Measurements from ENCODE around the gene HNRNPH3. TPM values are rescaled to one million over a fixed set of nuclear protein-coding genes. Genes with fewer than 3 reads are reported as not detected.

Gene HNRNPH3
- total RNA-seq, 5 donors from 2014 or later (not counting 1 experiment from before 2014, with no cell fraction given): 128 to 186 (median 137) TPM

GRCh38 chr10:68329506-68329861, 2.4 kb upstream of the HNRNPH3 start:
- H3K36me3 Mint-ChIP-seq: peaks cover 2% of the 10 kb centered on the region
- no CpG with 5 or more reads among the region's 1 CpG for WGBS (ENCODE audit: insufficient coverage)
- H3K4me3 ChIP-seq (ENCODE audit: control insufficient read depth in 1 of 2, extremely low read depth in 1 of 2, low read length in 1 of 2): no peak overlapping the region
- peak overlapping the region in 1 of 2 donors; percentile 49 for H3K27ac Mint-ChIP-seq
- H3K4me1 ChIP-seq (ENCODE audit: control insufficient read depth in 1 of 2, extremely low read depth in 1 of 2, insufficient read depth in 2 of 2, low read length in 2 of 2): peaks cover 13 to 14% of the 10 kb centered on the region in 2 experiments
- POLR2A ChIA-PET: no interaction called here
- CTCF ChIA-PET: no interaction called here
- H3K4me3 Mint-ChIP-seq: peak overlapping the region in 2 of 3 donors; percentile 9 to 28
- no peaks in the 10 kb centered on the region for H3K27me3 ChIP-seq (replicated peaks in 1 of 2; ENCODE audit: control insufficient read depth in 2 of 2, extremely low read depth in 1 of 2, insufficient read depth in 2 of 2, low read length in 1 of 2)
- peaks cover 23 to 39% (median 26%) of the 10 kb centered on the region in 3 donors for H3K4me1 Mint-ChIP-seq
- no peaks in the 10 kb centered on the region for H3K9me3 ChIP-seq
- no peaks in the 10 kb centered on the region for H3K36me3 ChIP-seq (ENCODE audit: control insufficient read depth in 2 of 2, extremely low read depth in 1 of 2, insufficient read depth in 1 of 2, low read length in 1 of 2)
- H3K27me3 Mint-ChIP-seq: no peaks in the 10 kb centered on the region
- no peak for DNase-seq
- no peak for ATAC-seq (replicated peaks in 1 of 4)
- no peaks in the 10 kb centered on the region for H3K9me3 Mint-ChIP-seq
- H3K27ac ChIP-seq (ENCODE audit: low read length): no peak overlapping the region

- DNase-seq: peak in 7 of 35 experiments; percentile 1 to 20 (median 14)
- WGBS (ENCODE audit: insufficient coverage): 31% methylated on average over 24 of the region's 29 CpGs
- peak overlapping the region; percentile 95 for H3K27ac ChIP-seq (ENCODE audit: low read length)
Observed at GRCh38 chr10:68330852-68331454, 911 bp upstream of the HNRNPH3 start.

GRCh38 chr10:68332259-68333057, 594 bp downstream of the HNRNPH3 start, which contains the start of gene PBLD:
Gene PBLD, minus strand, starts transcription at chr10:68332928. Its CDS starts 26,084 bp downstream, at chr10:68306844.
- WGBS (ENCODE audit: insufficient coverage): 0% methylated on average over 31 of the region's 51 CpGs
- Histone ChIP-seq H3K27ac (ENCODE audit: low read length) (peak within 1 kb of the TSS; percentile 95), H3K9me3 (no peaks in the 10 kb centered on the region), H3K4me1 (ENCODE audit: control insufficient read depth in 1 of 2, extremely low read depth in 1 of 2, insufficient read depth in 2 of 2, low read length in 2 of 2) (peaks cover 16 to 39% of the 10 kb centered on the region in 2 experiments), H3K27me3 (replicated peaks in 1 of 2; ENCODE audit: control insufficient read depth in 2 of 2, extremely low read depth in 1 of 2, insufficient read depth in 2 of 2, low read length in 1 of 2) (no peaks in the 10 kb centered on the region), H3K4me3 (ENCODE audit: control insufficient read depth in 1 of 2, extremely low read depth in 1 of 2, low read length in 1 of 2) (peak within 1 kb of the TSS; percentile 77 to 88), H3K36me3 (ENCODE audit: control insufficient read depth in 2 of 2, extremely low read depth in 1 of 2, insufficient read depth in 1 of 2, low read length in 1 of 2) (peaks cover 0 to 3% of the 10 kb centered on the region in 2 donors)
- Mint-ChIP-seq H3K9me3 (no peaks in the 10 kb centered on the region), H3K4me3 (peak within 1 kb of the TSS; percentile 98 to 100 (median 100)), H3K27ac (peak within 1 kb of the TSS; percentile 100), H3K36me3 (peaks cover 9% of the 10 kb centered on the region), H3K27me3 (no peaks in the 10 kb centered on the region), H3K4me1 (peaks cover 50 to 69% (median 53%) of the 10 kb centered on the region in 3 donors)
- peak; percentile 17 to 71 (median 47) for DNase-seq
- CTCF ChIA-PET: interaction anchor here (0.6 to 2.0 kb wide), 7 partner anchors 13 to 428 kb away, joined by 3 to 14 read pairs (median 5); no protein-coding TSS in a partner anchor
- POLR2A ChIA-PET: interaction anchor here (0.6 to 1.1 kb wide), 10 partner anchors 16 to 1022 kb away, joined by 3 to 18 read pairs (median 4); no protein-coding TSS in a partner anchor
- peak; percentile 2 to 14 (median 10) for ATAC-seq (replicated peaks in 1 of 4)

More at GRCh38 chr10:68330852-68331454, 911 bp upstream of the HNRNPH3 start:
- H3K27ac Mint-ChIP-seq: peak overlapping the region; percentile 100
- no peak for ATAC-seq (replicated peaks in 1 of 4)
- Histone ChIP-seq H3K4me1 (ENCODE audit: control insufficient read depth in 1 of 2, extremely low read depth in 1 of 2, insufficient read depth in 2 of 2, low read length in 2 of 2) (peaks cover 16 to 27% of the 10 kb centered on the region in 2 experiments), H3K9me3 (no peaks in the 10 kb centered on the region), H3K4me3 (ENCODE audit: control insufficient read depth in 1 of 2, extremely low read depth in 1 of 2, low read length in 1 of 2) (peak overlapping the region; percentile 77 to 88), H3K27me3 (replicated peaks in 1 of 2; ENCODE audit: control insufficient read depth in 2 of 2, extremely low read depth in 1 of 2, insufficient read depth in 2 of 2, low read length in 1 of 2) (no peaks in the 10 kb centered on the region), H3K36me3 (ENCODE audit: control insufficient read depth in 2 of 2, extremely low read depth in 1 of 2, insufficient read depth in 1 of 2, low read length in 1 of 2) (peaks cover 0 to 2% of the 10 kb centered on the region in 2 donors)
- no peaks in the 10 kb centered on the region for H3K9me3 Mint-ChIP-seq
- CTCF ChIA-PET: interaction anchor here in 1 of 2 donors (0.6 kb wide), 1 partner anchor 578 kb away, joined by 4 read pairs; no protein-coding TSS in a partner anchor
- POLR2A ChIA-PET: interaction anchor here (0.5 to 0.8 kb wide), 2 partner anchors 17 to 481 kb away, joined by 3 to 4 read pairs; no protein-coding TSS in a partner anchor
- H3K27me3 Mint-ChIP-seq: no peaks in the 10 kb centered on the region
- H3K36me3 Mint-ChIP-seq: peaks cover 5% of the 10 kb centered on the region
- peak overlapping the region; percentile 98 to 100 (median 100) for H3K4me3 Mint-ChIP-seq
- peaks cover 37 to 54% (median 39%) of the 10 kb centered on the region in 3 donors for H3K4me1 Mint-ChIP-seq

GRCh38 chr10:68333058-68333395, 1.2 kb downstream of the HNRNPH3 start:
- WGBS (ENCODE audit: insufficient coverage): 0% methylated on average over 9 of the region's 10 CpGs
- no peaks in the 10 kb centered on the region for H3K9me3 Mint-ChIP-seq
- peaks cover 13% of the 10 kb centered on the region for H3K36me3 Mint-ChIP-seq
- no peaks in the 10 kb centered on the region for H3K27me3 Mint-ChIP-seq
- CTCF ChIA-PET: interaction anchor here (1.0 to 2.0 kb wide), 5 partner anchors 16 to 483 kb away, joined by 4 to 14 read pairs (median 4); no protein-coding TSS in a partner anchor
- Histone ChIP-seq H3K27ac (ENCODE audit: low read length) (peak overlapping the region; percentile 95), H3K4me3 (ENCODE audit: control insufficient read depth in 1 of 2, extremely low read depth in 1 of 2, low read length in 1 of 2) (peak overlapping the region; percentile 77 to 88), H3K9me3 (no peaks in the 10 kb centered on the region), H3K27me3 (replicated peaks in 1 of 2; ENCODE audit: control insufficient read depth in 2 of 2, extremely low read depth in 1 of 2, insufficient read depth in 2 of 2, low read length in 1 of 2) (no peaks in the 10 kb centered on the region), H3K36me3 (ENCODE audit: control insufficient read depth in 2 of 2, extremely low read depth in 1 of 2, insufficient read depth in 1 of 2, low read length in 1 of 2) (peaks cover 0 to 6% of the 10 kb centered on the region in 2 donors), H3K4me1 (ENCODE audit: control insufficient read depth in 1 of 2, extremely low read depth in 1 of 2, insufficient read depth in 2 of 2, low read length in 2 of 2) (peaks cover 19 to 39% of the 10 kb centered on the region in 2 experiments)
- peak overlapping the region; percentile 98 to 100 (median 100) for H3K4me3 Mint-ChIP-seq
- POLR2A ChIA-PET: interaction anchor here (0.6 to 1.1 kb wide), 7 partner anchors 18 to 564 kb away, joined by 3 to 6 read pairs (median 4); no protein-coding TSS in a partner anchor
- no peak for DNase-seq
- no peak for ATAC-seq (replicated peaks in 1 of 4)
- peak overlapping the region; percentile 100 for H3K27ac Mint-ChIP-seq
- peaks cover 54 to 74% (median 59%) of the 10 kb centered on the region in 3 donors for H3K4me1 Mint-ChIP-seq

GRCh38 chr10:68333440-68334431, 1.9 kb downstream of the HNRNPH3 start:
- no peak for DNase-seq
- ChIA-PET POLR2A (interaction anchor here (0.5 to 1.1 kb wide), 7 partner anchors 19 to 565 kb away, joined by 3 to 7 read pairs (median 3); no protein-coding TSS in a partner anchor), CTCF (interaction anchor here (0.5 to 2.0 kb wide), 8 partner anchors 15 to 490 kb away, joined by 4 to 14 read pairs (median 4); no protein-coding TSS in a partner anchor)
- Mint-ChIP-seq H3K27me3 (no peaks in the 10 kb centered on the region), H3K4me3 (peak overlapping the region; percentile 98 to 100 (median 100)), H3K4me1 (peaks cover 52 to 75% (median 58%) of the 10 kb centered on the region in 3 donors), H3K27ac (peak overlapping the region; percentile 100), H3K36me3 (peaks cover 17% of the 10 kb centered on the region), H3K9me3 (no peaks in the 10 kb centered on the region)
- no peak for ATAC-seq (replicated peaks in 1 of 4)
- H3K27me3 ChIP-seq (replicated peaks in 1 of 2; ENCODE audit: control insufficient read depth in 2 of 2, extremely low read depth in 1 of 2, insufficient read depth in 2 of 2, low read length in 1 of 2): no peaks in the 10 kb centered on the region
- WGBS (ENCODE audit: insufficient coverage): 0% methylated on average over 1 of the region's 10 CpGs
- H3K4me3 ChIP-seq (ENCODE audit: control insufficient read depth in 1 of 2, extremely low read depth in 1 of 2, low read length in 1 of 2): peak overlapping the region; percentile 77 to 88
- H3K27ac ChIP-seq (ENCODE audit: low read length): peak overlapping the region; percentile 95
- no peaks in the 10 kb centered on the region for H3K9me3 ChIP-seq
- peaks cover 0 to 10% of the 10 kb centered on the region in 2 donors for H3K36me3 ChIP-seq (ENCODE audit: control insufficient read depth in 2 of 2, extremely low read depth in 1 of 2, insufficient read depth in 1 of 2, low read length in 1 of 2)
- peaks cover 19 to 41% of the 10 kb centered on the region in 2 experiments for H3K4me1 ChIP-seq (ENCODE audit: control insufficient read depth in 1 of 2, extremely low read depth in 1 of 2, insufficient read depth in 2 of 2, low read length in 2 of 2)
